Suprapubic skin (tissue), 4 donors: ENCODE results near the gene PPP1R3D. TPM values are rescaled to one million over a fixed set of nuclear protein-coding genes. Genes with fewer than 3 reads are reported as not detected.

Source experiments
- DNase-seq, 2 donors: peaks; one replicate each; pipeline ENCODE4 v3.0.0-alpha.2; 2019; ENCODE audit warnings: low spot score in 2 of 2
- H3K27ac ChIP-seq: fragments of 200-600 bp; sonication (generic); one replicate; pipeline ENCODE4 v1.5.1; 2019
- H3K27me3 ChIP-seq: fragments of 200-600 bp; sonication (generic); one replicate; pipeline ENCODE4 v1.5.1; 2019
- H3K36me3 ChIP-seq: fragments of 200-600 bp; sonication (generic); one replicate; pipeline ENCODE4 v1.5.1; 2019
- H3K4me1 ChIP-seq: fragments of 200-600 bp; sonication (generic); one replicate; pipeline ENCODE4 v1.5.1; 2019
- H3K4me3 ChIP-seq: fragments of 200-600 bp; sonication (generic); one replicate; pipeline ENCODE4 v1.5.1; 2019; ENCODE audit warnings: mild to moderate bottlenecking
- H3K9me3 ChIP-seq: fragments of 200-600 bp; sonication (generic); one replicate; pipeline ENCODE4 v1.5.1; 2019
- CTCF ChIP-seq, 2 donors: fragments of 200-600 bp in 1 of 2; fragments of 450-650 bp in 1 of 2; sonication (generic) in 1 of 2; IDR thresholded peaks; one replicate each; pipeline ENCODE4 v1.5.1; 2016 to 2019; ENCODE audit warnings: antibody characterized with exemption in 2 of 2, mild to moderate bottlenecking in 1 of 2, moderate library complexity in 1 of 2
- EP300 ChIP-seq: sonication (generic); formaldehyde crosslinking; IDR thresholded peaks from one replicate; pipeline ENCODE4 v1.6.1; 2017; ENCODE audit warnings: antibody characterized with exemption
- POLR2A ChIP-seq, 2 donors: fragments of 450-650 bp; IDR thresholded peaks; one replicate each; pipeline ENCODE4 v1.6.1; 2017; ENCODE audit warnings: antibody characterized with exemption in 2 of 2, mild to moderate bottlenecking in 2 of 2, moderate library complexity in 2 of 2
- POLR2AphosphoS5 ChIP-seq, 3 donors: sonication (generic); formaldehyde crosslinking; IDR thresholded peaks; one replicate each; pipeline ENCODE4 v1.6.1; 2017; ENCODE audit warnings: antibody characterized with exemption in 3 of 3
- WGBS: methylation state at CpG from one replicate; pipeline ENCODE4 v1.1.5; 2018; 5-methylcytosine and 5-hydroxymethylcytosine counted together
- total RNA-seq, 4 donors: library from RNA; depleted of rRNA; stranded (reverse); fragments of >200 nt; gene quantifications; one replicate each; pipeline ENCODE4 v1.1.0, GENCODE V29; 2016

PPP1R3D gene
- total RNA-seq, 4 donors from 2014 or later, result 7.3 to 16.9 (median 12.8) TPM

GRCh38 chr20:59971428-59971827 is 31.3 kb upstream of the PPP1R3D start:
- no peak for DNase-seq
- H3K9me3 ChIP-seq, result no peaks in the 10 kb centered on the region
- TF ChIP-seq CTCF (IDR thresholded peaks at IDR 0.05) (no peak), EP300 (no peak), POLR2A (IDR thresholded peaks at IDR 0.05) (no peak), POLR2AphosphoS5 (IDR thresholded peaks at IDR 0.05) (no peak)
- no peaks in the 10 kb centered on the region for H3K36me3 ChIP-seq
- H3K4me3 ChIP-seq, result no peak overlapping the region
- H3K27me3 ChIP-seq, result no peaks in the 10 kb centered on the region
- peak overlapping the region; percentile 60 for H3K27ac ChIP-seq
- no peaks in the 10 kb centered on the region for H3K4me1 ChIP-seq
- WGBS, result 72% methylated on average over 1 of the region's 1 CpG

GRCh38 chr20:59966428-59966827 is 26.3 kb upstream of the PPP1R3D start:
- no peaks in the 10 kb centered on the region for H3K36me3 ChIP-seq
- TF ChIP-seq POLR2A (IDR thresholded peaks at IDR 0.05) (no peak), EP300 (no peak), POLR2AphosphoS5 (IDR thresholded peaks at IDR 0.05) (no peak), CTCF (IDR thresholded peaks at IDR 0.05) (no peak)
- H3K4me3 ChIP-seq, result no peak overlapping the region
- no peak for DNase-seq
- no peak overlapping the region for H3K27ac ChIP-seq
- 82% methylated on average over 3 of the region's 3 CpGs for WGBS
- no peaks in the 10 kb centered on the region for H3K9me3 ChIP-seq
- H3K27me3 ChIP-seq, result no peaks in the 10 kb centered on the region
- H3K4me1 ChIP-seq, result no peaks in the 10 kb centered on the region

- WGBS, result 88% methylated on average over 6 of the region's 6 CpGs
- no peak for DNase-seq
- TF ChIP-seq EP300 (no peak), POLR2A (IDR thresholded peaks at IDR 0.05) (no peak), POLR2AphosphoS5 (IDR thresholded peaks at IDR 0.05) (no peak), CTCF (IDR thresholded peaks at IDR 0.05) (no peak)
- H3K9me3 ChIP-seq, result no peaks in the 10 kb centered on the region
- no peaks in the 10 kb centered on the region for H3K27me3 ChIP-seq
- H3K4me1 ChIP-seq, result peaks cover 8% of the 10 kb centered on the region
- no peak overlapping the region for H3K4me3 ChIP-seq
- peak overlapping the region; percentile 28 for H3K27ac ChIP-seq
- no peaks in the 10 kb centered on the region for H3K36me3 ChIP-seq
Observed at GRCh38 chr20:59962155-59962554, 22.1 kb upstream of the PPP1R3D start.

GRCh38 chr20:59961423-59961822 is 21.3 kb upstream of the PPP1R3D start:
- 54% methylated on average over 2 of the region's 2 CpGs for WGBS
- no peak for DNase-seq
- TF ChIP-seq EP300 (no peak), POLR2A (IDR thresholded peaks at IDR 0.05) (no peak), POLR2AphosphoS5 (IDR thresholded peaks at IDR 0.05) (no peak), CTCF (IDR thresholded peaks at IDR 0.05) (no peak)
- no peak overlapping the region for H3K4me3 ChIP-seq
- H3K27ac ChIP-seq, result peak overlapping the region; percentile 28
- no peaks in the 10 kb centered on the region for H3K36me3 ChIP-seq
- H3K9me3 ChIP-seq, result no peaks in the 10 kb centered on the region
- no peaks in the 10 kb centered on the region for H3K27me3 ChIP-seq
- H3K4me1 ChIP-seq, result peaks cover 8% of the 10 kb centered on the region

- Histone ChIP-seq H3K27me3 (no peaks in the 10 kb centered on the region), H3K4me3 (no peak overlapping the region), H3K9me3 (no peaks in the 10 kb centered on the region), H3K36me3 (no peaks in the 10 kb centered on the region), H3K4me1 (peaks cover 8% of the 10 kb centered on the region), H3K27ac (no peak overlapping the region)
- 84% methylated on average over 4 of the region's 4 CpGs for WGBS
- TF ChIP-seq CTCF (IDR thresholded peaks at IDR 0.05) (no peak), POLR2AphosphoS5 (IDR thresholded peaks at IDR 0.05) (no peak), POLR2A (IDR thresholded peaks at IDR 0.05) (no peak), EP300 (no peak)
- no peak for DNase-seq
Observed at GRCh38 chr20:59958626-59959025, 18.5 kb upstream of the PPP1R3D start.
